ENCODE data around the gene TSPAN5.

DNA sequence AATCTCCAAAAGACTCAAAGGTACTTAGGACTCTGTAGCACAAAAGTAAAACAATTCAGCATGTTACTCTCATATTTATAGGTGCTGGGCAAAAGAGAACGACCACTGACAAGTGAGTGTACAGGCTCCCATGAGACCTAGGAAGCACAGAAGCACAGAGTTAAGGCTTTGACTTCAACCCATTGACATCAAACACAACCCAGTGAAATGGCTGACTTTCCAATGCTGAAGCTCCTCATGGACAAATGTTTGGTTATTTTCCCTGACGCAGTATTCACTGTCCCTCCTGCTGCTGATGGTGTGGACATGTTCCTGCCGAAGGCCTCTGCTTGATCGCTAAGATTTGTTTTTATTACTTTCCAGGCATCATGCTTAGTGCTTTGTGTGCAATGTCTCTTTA is 148.7 kb downstream of the TSPAN5 start:
- TF ChIP-seq, protein P1, sequence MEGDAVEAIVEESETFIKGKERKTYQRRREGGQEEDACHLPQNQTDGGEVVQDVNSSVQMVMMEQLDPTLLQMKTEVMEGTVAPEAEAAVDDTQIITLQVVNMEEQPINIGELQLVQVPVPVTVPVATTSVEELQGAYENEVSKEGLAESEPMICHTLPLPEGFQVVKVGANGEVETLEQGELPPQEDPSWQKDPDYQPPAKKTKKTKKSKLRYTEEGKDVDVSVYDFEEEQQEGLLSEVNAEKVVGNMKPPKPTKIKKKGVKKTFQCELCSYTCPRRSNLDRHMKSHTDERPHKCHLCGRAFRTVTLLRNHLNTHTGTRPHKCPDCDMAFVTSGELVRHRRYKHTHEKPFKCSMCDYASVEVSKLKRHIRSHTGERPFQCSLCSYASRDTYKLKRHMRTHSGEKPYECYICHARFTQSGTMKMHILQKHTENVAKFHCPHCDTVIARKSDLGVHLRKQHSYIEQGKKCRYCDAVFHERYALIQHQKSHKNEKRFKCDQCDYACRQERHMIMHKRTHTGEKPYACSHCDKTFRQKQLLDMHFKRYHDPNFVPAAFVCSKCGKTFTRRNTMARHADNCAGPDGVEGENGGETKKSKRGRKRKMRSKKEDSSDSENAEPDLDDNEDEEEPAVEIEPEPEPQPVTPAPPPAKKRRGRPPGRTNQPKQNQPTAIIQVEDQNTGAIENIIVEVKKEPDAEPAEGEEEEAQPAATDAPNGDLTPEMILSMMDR (IDR thresholded peaks at IDR 0.05; ENCODE audit: insufficient read depth, low read depth, low read length) = no peak
- no peak for TF ChIP-seq EZH2 (IDR thresholded peaks at IDR 0.05; ENCODE audit: insufficient read depth, low read length)
